Mesodermal cell (in vitro differentiated cells): ENCODE data around the gene CDC45.

ENCODE experiments used
- H3K27ac ChIP-seq: 2 replicates; pipeline ENCODE4 v1.7.0; 2013; ENCODE audit warnings: mild to moderate bottlenecking, low read depth, low read length, moderate library complexity; ENCODE audit not compliant: severe bottlenecking
- H3K36me3 ChIP-seq: 2 replicates; pipeline ENCODE4 v1.7.1; 2013; ENCODE audit warnings: mild to moderate bottlenecking, low read length, moderate library complexity; ENCODE audit not compliant: control insufficient read depth, insufficient read depth
- H3K4me1 ChIP-seq: one replicate; pipeline ENCODE4 v1.7.1; 2013; ENCODE audit warnings: mild to moderate bottlenecking, low read length; ENCODE audit not compliant: insufficient read depth, control insufficient read depth, poor library complexity, severe bottlenecking
- H3K4me3 ChIP-seq: 2 replicates; pipeline ENCODE4 v1.7.0; 2013; ENCODE audit warnings: low read length, control low read depth, mild to moderate bottlenecking; ENCODE audit not compliant: insufficient read depth, poor library complexity, severe bottlenecking; ENCODE audit errors: extremely low read depth
- H3K9me3 ChIP-seq: 2 replicates; pipeline ENCODE4 v1.7.1; 2013; ENCODE audit warnings: mild to moderate bottlenecking, low read length, moderate library complexity; ENCODE audit not compliant: control insufficient read depth
- WGBS, 2 experiments: methylation state at CpG; one replicate each; pipeline ENCODE4 v1.1.5; 2013; ENCODE audit warnings: missing lambda C conversion rate in 2 of 2; ENCODE audit not compliant: insufficient coverage in 2 of 2; 5-methylcytosine and 5-hydroxymethylcytosine counted together

The CDC45 gene

GRCh38 chr22:19463008-19463407 lies 16.7 kb upstream of the CDC45 start:
- H3K27ac ChIP-seq, result no peak overlapping the region
- WGBS, 2 experiments, result no CpG with 5 or more reads among the region's 1 CpG
- H3K36me3 ChIP-seq, result peaks cover 78% of the 10 kb centered on the region

DNA sequence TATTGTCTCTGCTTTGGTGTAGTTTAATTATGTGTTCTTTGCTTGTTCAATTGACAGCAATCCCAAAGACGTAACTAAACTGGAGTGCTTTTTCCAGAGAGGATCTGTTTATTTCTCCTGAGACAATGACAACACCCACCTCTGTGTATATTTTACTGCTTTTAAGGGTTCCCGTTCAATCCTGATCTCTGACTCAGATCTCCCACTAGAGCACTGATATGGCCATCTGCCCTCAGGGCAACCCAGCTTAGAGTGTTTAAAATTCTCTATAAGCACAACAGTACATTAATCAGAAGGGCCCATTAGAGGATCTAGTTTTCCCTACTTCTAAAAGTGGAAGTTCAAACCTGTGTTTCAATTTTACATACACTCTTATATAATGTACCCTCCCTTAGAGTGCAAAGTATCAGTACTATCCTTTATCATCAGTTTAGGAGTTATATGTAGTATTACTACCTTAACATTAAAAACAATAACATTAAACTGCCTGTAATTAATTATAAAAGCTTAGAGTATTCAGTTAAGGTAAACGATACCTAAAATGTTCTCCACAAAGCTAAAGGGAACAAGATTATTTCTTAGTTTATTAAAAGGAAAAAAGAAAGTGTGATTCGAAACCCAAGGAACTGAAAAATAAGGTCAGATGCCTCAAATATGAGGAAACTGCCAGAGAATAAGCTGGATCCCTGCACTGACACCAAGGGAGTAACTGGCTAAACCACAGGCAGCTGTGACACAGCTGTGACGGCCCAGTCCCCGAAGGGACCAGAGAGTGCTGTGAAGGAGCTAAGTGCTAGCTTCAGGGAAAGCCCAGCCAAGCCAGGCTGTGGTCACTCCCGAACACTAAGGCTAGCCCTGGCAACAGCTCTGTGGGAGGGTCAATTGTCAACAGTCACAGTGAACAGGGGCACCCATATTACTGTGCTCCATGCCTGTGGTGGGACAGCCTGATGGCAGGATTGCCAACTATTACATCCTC lies 15.9 kb upstream of the CDC45 start:
- H3K27ac ChIP-seq, result peak overlapping the region; percentile 66
- peaks cover 81% of the 10 kb centered on the region for H3K36me3 ChIP-seq

More at GRCh38 chr22:19463008-19463407, 16.7 kb upstream of the CDC45 start:
- Histone ChIP-seq H3K9me3 (no peaks in the 10 kb centered on the region), H3K4me1 (peaks cover 9% of the 10 kb centered on the region), H3K4me3 (no peak overlapping the region)

DNA sequence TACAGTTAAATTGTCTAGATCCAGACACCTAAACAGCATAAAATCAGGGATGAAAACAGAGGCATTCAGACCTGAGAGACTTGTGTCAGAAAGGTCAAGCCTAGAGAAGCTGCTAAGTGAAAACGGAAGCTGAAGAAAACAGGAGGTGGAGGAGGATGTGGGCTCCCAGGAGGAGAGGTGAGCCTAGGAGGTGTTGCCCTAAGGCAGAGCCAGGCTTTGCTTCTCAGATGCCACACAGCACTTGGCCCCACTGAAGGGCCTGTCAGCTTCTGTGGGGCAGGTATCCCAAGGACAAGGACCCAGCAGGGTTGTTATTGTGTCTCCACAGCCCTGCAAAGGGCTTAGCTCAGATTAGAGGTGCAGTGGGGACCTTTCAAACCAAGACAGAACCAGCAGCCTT lies 15.2 kb upstream of the CDC45 start:
- Histone ChIP-seq H3K4me3 (no peak overlapping the region), H3K4me1 (peaks cover 9% of the 10 kb centered on the region), H3K27ac (peak overlapping the region; percentile 6), H3K9me3 (no peaks in the 10 kb centered on the region), H3K36me3 (peaks cover 82% of the 10 kb centered on the region)
- 100% methylated on average over 1 of the region's 1 CpG for WGBS, 2 experiments

More for the DNA sequence above, 15.9 kb upstream of the CDC45 start:
- Histone ChIP-seq H3K4me3 (no peak overlapping the region), H3K9me3 (no peaks in the 10 kb centered on the region), H3K4me1 (peaks cover 9% of the 10 kb centered on the region)
- WGBS, 2 experiments, result 85 to 96% methylated on average over 5 of the region's 7 CpGs

DNA sequence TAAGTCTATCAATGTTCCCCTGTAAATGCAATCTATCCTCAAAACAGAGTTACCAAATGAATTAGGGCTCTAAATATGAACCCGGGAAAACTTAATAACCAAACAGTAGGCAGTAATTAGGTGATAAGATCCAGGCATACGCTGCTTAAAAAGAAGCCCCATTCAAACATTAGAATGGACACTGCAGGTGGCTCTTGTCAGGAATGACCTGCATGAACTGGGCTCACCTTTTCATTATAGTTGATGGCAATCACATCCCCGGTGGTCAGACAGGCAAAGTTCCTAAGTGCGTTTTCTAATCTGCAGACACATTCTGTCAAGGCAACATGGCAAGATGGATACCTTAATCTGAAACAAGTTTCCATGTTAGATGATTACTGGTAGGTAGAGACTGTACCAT lies 14.7 kb upstream of the CDC45 start:
- H3K27ac ChIP-seq, result no peak overlapping the region
- 94 to 98% methylated on average over 4 of the region's 4 CpGs for WGBS, 2 experiments

DNA sequence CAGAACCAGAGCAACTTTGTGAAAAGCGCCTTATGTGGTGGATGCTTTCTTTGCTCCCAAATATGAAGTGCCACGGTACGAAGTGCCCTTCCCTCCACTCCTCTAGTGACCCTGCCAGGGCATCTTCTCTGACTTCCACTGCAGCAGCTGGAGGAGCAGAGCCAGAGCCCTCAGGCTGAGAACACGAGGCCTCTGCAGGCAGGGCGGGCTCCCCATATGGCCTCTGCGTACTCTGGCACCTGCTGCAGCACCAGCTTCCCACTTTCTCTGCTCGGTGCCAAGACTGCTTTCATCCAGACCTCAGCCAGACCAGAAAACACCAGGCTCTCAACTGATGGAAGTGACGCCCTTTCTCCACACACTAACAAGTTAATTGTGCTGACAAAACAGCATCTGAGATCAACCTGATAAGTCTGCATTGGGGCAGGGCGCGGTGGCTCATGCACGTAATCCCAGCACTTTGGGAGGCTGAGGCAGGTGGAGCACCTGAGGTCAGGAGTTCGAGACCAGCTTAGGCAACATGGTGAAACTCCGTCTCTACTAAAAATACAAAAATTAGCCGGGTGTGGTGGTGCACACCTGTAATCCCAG lies 13.5 kb upstream of the CDC45 start:
- Histone ChIP-seq H3K4me1 (peaks cover 9% of the 10 kb centered on the region), H3K9me3 (no peaks in the 10 kb centered on the region), H3K4me3 (no peak overlapping the region), H3K36me3 (peaks cover 81% of the 10 kb centered on the region), H3K27ac (no peak overlapping the region)
- 92 to 98% methylated on average over 10 to 11 of the region's 14 CpGs for WGBS, 2 experiments

More for the DNA sequence above, 14.7 kb upstream of the CDC45 start:
- Histone ChIP-seq H3K36me3 (peaks cover 83% of the 10 kb centered on the region), H3K9me3 (no peaks in the 10 kb centered on the region), H3K4me3 (no peak overlapping the region), H3K4me1 (peaks cover 9% of the 10 kb centered on the region)

DNA sequence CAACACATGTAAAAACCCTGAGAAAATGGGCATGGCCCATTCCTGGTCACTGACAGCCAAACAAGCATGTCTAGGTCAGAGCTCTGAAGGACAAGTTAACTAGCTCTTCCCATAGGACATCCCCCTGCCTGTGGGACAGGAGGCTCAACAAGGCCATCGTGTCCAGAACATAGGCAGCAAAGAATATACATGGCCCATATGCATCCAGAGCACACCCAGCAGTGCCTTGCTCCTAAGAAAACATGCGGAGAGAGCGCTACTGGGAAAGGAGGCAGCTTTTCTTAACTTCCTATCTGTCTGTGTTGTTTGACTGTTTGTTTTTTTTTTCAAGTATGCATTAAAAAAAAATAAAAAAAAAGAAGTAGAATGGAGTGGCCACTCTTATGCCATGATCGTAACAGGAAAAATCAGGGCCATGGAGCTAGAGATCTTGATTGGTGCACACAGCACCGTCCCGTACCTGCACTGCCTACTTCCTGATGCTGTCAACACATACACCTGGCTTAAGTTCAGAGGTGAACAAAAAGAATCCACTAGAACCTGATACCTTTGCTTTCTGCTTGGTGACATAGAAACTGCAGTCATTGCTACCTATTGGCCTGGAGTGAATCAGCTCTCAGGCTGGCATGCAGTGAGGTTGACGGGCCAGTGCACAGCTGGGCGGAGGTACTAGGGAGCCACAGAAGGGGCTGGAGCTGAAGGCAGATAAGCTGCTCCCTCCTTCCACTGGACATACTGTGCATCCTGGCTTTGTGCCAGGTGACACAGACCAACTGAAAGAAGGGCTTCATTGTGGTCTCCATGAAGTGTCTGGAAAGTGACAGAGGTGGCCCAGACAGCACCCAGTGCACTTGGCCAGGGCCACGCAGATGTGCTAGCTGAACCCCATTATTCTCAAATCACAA lies 12.6 kb upstream of the CDC45 start:
- H3K9me3 ChIP-seq, result no peaks in the 10 kb centered on the region
- H3K4me1 ChIP-seq, result peaks cover 9% of the 10 kb centered on the region
- H3K36me3 ChIP-seq, result peaks cover 82% of the 10 kb centered on the region
- H3K4me3 ChIP-seq, result no peak overlapping the region
- no peak overlapping the region for H3K27ac ChIP-seq
- 97 to 98% methylated on average over 6 to 7 of the region's 9 CpGs for WGBS, 2 experiments

DNA sequence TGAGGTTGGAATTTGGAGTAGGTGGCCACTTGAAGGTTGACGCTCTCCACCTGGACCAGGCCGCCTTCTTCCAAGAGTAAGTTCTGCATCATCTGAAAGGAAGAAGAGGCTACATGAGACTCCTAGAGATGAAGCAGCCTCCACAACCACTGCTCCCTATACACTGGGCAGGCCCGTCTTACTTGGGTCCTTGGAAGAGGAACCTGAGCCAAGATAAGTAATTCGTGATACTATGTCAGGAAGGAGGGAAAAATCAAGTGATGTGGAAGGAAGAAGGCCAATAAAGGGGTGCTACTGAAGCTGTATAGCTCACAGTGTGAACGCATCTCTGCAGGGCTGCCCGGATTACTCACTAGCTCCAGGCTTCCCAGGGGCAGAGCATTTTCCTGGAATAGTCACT lies 11.8 kb upstream of the CDC45 start:
- peaks cover 88% of the 10 kb centered on the region for H3K36me3 ChIP-seq
- 98 to 100% methylated on average over 3 of the region's 6 CpGs for WGBS, 2 experiments

GRCh38 chr22:19469421-19469820 lies 10.3 kb upstream of the CDC45 start:
- peaks cover 97% of the 10 kb centered on the region for H3K36me3 ChIP-seq
- no peak overlapping the region for H3K4me3 ChIP-seq
- peaks cover 2% of the 10 kb centered on the region for H3K4me1 ChIP-seq
- no peaks in the 10 kb centered on the region for H3K9me3 ChIP-seq
- WGBS, 2 experiments, result 92 to 95% methylated on average over 5 to 7 of the region's 7 CpGs
- H3K27ac ChIP-seq, result no peak overlapping the region

More for the DNA sequence above, 11.8 kb upstream of the CDC45 start:
- Histone ChIP-seq H3K4me3 (no peak overlapping the region), H3K9me3 (no peaks in the 10 kb centered on the region), H3K27ac (no peak overlapping the region), H3K4me1 (peaks cover 9% of the 10 kb centered on the region)

GRCh38 chr22:19470010-19470409 lies 9.7 kb upstream of the CDC45 start:
- H3K36me3 ChIP-seq, result peaks cover 97% of the 10 kb centered on the region

GRCh38 chr22:19471572-19471971 lies 8.1 kb upstream of the CDC45 start:
- H3K9me3 ChIP-seq, result no peaks in the 10 kb centered on the region
- H3K4me1 ChIP-seq, result no peaks in the 10 kb centered on the region
- H3K36me3 ChIP-seq, result peaks cover 97% of the 10 kb centered on the region
- WGBS, 2 experiments, result 92 to 97% methylated on average over 9 to 10 of the region's 11 CpGs
- no peak overlapping the region for H3K4me3 ChIP-seq
- H3K27ac ChIP-seq, result no peak overlapping the region

More at GRCh38 chr22:19470010-19470409, 9.7 kb upstream of the CDC45 start:
- WGBS, 2 experiments, result 75 to 95% methylated on average over 1 to 2 of the region's 2 CpGs
- no peaks in the 10 kb centered on the region for H3K9me3 ChIP-seq
- no peaks in the 10 kb centered on the region for H3K4me1 ChIP-seq
- H3K4me3 ChIP-seq, result no peak overlapping the region
- no peak overlapping the region for H3K27ac ChIP-seq
